Stimulated activated CD8-positive, alpha-beta memory T cell treated with anti-CD3 and anti-CD28 coated beads, Interleukin-7, amount 100 ng/mL, for 48 hours (primary cell): ENCODE measurements around the gene EFR3B.

Source experiments
- DNase-seq, 2 donors: peaks; one replicate each; pipeline ENCODE4 v3.0.0-alpha.2; 2020; ENCODE audit warnings: low read depth in 1 of 2; ENCODE audit errors: extremely low read depth in 1 of 2

The EFR3B gene

DNA sequence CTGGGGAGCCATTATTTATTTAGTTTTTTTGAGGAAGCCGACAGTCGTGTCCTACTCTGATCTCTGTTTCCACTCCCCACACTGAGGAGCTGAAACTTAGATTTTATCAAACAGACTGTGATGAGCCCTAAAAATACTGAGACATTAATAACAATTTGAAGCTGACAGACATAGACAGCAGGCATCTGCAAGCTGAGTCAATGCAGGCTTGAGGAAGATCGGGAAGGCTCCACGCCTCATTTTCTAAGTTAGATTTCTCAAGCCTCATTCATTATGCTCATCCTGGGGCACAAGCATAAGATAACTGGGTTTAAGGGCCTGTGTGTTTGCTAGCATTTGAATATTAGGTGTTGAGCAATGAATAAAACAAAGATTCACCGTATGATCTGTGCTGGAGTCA lies 26.3 kb downstream of the EFR3B start:
- no peak for DNase-seq

DNA sequence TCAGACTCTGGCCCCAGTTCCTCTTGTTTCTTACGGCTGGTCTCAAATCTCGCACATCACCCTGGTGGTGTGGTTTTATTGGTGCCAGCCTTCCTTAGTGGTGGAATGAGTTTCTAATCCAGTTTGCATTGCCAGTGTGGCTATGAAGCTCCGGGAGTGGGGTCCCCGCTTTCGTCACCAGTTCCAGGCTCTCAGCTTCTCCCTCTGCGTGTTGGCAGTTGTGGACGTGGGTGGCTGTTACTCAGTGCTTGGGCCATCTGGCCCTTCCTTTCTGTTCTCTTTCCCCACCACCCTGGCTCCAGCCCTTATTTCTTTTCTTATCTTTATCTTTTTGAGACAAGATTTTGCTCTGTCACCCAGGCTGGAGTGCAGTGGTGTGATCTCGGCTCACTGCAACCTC lies 30.1 kb downstream of the EFR3B start:
- DNase-seq: no peak

DNA sequence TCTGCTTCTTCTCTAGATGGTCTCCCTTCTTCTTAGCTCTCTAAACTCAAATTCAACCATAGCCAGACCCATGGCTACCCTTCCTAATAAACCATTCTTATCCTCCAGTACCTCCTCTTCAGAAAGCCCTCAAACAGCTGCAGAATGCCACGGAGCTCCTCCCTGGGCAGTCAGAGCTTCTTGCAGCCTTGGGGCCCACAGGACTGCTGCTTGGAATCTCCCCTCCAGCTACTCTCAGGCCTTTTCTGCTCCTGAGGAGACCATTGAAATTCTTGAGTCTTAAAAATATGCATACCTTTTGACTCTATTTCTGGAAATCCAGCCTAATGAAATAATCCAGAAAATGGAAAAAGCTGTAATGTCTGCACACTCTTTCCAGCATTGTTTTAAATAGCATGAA lies 30.7 kb downstream of the EFR3B start:
- no peak for DNase-seq

DNA sequence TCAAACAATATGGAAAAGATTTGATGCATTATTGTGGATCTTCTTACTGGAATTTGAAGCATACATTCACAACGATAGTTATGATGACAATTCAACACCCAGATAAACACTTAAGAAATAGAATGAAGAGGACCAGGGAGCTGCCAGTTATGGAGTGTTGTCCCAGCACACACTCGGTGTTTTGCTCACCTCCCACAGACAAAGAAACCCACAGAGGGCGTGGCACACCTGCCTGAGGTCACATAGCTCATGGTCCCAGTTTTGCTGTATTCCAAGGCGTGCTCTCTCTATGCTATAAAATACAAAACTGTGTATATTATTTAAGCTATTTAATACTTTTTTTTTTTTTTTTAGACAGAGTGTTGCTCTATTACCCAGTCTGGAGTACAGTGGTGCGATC lies 31.1 kb downstream of the EFR3B start:
- no peak for DNase-seq

DNA sequence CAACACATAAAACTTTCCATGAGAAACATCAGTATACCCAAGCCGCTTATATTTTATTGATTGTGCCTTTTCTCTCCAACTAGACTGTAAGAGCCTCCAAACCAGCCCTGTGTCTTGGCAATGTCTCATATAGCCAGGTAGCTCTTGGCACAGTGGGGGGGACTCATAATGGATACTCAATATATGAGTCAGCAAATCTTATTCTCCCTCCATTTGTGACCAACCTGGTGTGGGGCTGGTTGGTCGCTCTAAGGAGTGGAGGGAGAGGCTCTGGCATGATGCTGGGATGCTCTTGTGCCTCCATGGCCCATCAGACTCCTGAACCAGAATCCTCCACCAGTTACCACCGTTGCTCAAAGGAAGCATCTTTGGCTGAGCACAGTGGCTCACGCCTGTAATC lies 32.0 kb downstream of the EFR3B start:
- no peak for DNase-seq

DNA sequence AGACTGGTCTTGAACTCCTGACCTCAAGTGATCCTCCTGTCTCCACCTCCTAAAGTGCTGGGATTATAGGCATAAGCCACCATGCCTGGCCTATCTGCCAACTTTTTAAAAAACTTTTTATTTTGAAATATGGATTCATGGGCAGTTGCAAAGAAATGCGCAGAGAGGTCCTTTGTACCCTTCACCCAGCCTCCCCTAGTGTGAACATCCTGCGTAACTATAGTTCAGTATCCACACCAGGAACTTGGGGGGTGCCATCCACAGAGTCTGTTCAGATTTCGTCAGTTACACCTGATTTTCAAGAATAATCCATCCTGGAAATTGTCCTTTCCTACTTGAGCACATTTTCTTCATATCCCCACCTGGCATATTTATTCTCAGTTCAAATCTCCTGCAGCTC lies 33.0 kb downstream of the EFR3B start:
- DNase-seq: no peak

DNA sequence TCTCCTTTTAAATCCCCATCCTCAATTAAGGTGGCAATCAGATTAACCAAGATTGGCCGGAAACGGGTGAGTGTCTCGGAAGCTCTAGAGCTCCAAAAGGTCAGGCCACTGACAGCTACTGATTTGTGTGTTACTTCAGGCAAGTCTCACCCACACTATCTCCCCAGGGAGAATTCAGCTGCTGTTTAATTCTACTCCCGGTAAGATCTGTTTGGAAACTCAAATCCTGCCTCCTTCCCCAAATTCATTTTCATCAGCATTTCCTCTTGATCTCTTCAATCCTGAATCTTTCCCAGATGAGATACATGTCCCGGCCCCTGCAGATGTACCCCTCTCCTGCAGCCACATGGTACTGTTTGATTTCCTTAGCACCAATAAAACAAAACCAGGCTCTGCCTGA lies 34.9 kb downstream of the EFR3B start:
- DNase-seq: no peak

DNA sequence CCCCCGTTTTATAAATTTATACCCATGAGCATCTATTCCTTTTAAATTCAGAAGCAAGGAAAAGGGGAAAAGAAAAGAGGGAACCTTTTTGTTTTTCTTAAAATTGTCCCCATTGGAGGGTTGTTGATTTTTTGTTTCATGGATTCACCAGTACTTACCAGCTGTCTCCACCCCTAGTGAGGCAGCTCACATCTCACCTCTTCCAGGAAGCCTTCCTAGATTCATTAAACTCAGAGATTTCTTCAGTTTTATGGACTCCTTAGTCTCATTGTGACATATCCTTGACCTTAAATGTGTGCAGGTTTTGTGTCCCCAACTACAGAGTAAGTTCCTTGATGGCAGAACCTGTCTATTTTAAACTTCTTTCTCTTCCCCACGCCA lies 35.9 kb downstream of the EFR3B start:
- DNase-seq: no peak

DNA sequence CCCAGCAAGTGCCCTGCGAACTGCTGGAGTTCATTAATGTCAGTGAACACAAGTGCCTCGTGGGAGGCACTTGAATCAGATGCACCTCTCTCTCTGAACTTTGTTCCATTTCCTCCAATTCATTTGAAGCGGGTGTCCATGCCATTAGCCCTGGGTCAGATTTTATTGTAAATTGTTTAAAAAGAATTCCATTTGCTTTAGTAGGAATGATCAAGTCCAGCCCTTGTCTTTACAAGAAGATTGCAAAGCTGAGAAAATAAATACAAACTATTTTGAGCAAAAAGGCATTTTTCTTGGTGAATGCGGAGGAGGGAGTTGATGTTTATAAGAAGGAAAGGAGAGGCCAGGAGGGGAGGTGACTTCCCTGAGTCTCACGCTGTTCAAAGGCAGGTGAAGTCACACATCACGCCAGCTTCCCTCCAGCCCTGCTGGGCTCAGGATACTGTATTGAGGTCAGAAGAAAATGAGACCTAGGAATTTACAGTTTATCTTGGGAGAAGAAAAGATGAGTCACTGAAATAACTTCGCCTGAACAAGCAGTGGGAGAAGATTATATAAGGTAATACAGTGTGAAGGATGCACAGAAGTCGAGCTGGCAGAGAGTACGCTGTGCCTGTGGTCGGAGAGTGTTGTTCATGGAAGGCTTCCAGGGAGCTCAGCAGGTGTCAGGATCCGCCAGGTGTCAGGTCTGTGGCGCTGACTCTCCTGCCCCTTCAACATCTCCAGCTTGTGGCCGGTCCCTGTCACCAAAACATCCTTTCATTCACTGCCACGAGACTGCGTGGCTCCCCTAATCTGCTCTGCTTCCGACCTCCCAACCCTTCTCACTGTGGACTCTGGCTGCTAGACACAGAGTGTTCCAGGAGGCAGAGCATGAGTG lies 36.5 kb downstream of the EFR3B start:
- DNase-seq: no peak

DNA sequence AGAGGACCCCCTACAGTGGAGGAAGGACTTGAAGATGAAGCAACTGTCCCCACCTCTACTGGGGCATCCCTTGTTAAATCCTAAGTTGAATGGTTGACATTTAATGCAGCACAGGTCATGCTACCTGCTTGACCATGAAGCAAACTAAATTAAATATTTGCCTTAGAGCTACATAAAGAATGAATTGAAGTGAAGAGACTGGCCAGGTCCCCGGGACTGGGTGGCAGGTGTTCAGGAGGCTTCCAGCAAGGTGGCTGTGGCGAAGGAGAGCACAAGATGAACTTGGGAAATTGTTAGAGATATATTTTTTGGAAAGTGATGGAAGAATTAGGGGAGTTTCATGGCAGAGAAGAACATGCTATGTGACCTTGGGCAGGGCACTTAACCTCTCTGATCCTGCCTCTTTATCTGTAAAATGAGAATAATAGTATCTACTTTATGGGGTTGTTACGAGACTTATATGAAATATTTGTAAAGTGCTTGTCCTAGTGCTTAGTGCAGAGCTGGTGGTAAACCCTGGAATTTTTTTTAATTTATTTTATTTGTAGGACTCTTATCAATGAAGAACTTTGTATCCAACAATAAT lies 37.3 kb downstream of the EFR3B start:
- DNase-seq: no peak

DNA sequence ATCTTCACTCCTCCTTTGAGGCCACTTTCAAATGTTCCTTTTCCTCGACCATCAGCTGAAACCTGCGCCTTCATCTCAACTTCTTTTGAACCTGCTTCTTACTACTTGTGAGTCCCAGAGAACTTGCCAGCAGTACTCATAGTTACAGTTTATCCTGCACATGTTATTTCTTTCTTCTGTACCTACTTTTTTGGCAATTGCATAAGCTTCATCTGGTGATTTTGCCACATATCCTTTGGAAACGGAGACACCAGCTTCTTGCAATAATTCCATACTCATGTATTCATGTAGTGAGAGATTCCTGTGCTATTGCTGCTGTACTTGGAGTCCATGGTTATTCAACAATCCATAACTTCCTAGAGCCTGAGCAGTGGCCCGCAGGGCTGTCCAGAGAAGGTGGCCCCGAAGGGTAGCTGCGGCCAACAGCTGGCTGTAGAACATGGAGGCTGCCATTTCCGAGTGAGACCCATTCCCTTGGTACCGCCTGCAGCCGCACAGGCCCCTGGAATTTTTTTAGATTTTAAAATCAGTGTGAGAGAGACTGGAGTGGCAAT lies 39.4 kb downstream of the EFR3B start:
- no peak for DNase-seq

DNA sequence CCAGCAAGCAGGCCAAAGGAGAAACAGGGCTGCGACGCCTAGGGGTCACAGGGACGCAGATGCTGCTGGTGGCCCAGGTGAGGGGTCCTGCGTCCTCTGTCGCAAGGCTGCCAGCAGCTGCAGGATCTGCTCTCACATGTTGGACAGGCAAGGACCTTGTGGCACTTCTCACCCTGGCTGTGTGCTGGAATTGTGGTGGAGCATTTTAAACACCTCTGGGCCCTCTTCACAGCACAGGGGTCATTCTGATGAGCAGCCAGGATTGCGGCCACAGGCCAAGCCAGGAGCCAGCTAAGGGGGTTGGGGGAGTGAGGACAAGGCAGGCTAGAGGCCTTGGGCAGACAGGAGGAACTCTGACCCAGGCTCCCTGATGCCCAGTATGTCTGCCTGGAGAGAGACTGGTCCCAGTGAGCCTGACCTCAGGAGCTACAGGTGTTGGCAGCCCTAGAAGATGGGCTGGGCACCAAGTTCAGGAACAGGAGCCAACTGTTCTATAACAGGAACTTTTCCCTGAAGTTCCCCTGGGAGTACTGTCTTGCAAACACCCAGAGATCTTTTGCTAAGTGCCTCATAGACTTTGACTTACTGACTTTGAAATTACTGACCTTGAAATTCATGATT lies 40.2 kb downstream of the EFR3B start:
- no peak for DNase-seq

DNA sequence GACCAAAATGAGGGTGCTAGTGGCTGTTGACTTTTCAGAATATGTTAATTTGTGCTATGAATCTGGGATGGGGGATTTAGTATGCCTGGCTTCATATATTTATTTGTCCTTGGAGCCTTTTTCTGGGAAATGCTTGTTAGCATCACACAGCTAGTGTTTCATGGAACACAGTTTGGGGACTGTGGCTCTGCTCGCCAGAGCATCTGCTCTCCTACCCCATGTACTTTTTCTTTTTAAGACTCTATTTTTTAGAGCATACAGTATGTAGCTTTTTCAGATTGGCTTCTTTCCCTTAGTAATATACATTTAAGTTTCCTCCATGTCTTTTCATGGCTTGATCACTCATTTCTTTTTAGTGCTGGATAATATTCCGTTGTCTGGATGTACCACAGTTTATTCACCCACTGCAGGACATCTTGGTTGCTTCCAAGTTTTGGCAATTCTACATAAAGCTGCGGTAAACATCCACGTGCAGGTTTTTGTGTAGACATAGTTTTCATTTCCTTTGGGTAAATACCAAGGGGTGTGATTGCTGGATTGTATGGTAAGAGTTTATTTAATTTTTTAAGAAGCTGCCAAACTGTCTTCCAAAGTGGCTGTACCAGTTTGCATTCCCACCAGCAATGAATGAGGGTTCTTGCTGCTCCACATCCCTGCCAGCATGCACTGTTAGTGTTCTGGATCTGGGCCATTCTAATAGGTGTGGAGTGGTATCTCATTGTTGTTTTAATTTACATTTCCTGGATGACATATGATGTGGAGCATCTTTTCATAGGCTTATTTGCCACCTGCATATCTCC lies 44.1 kb downstream of the EFR3B start:
- no peak for DNase-seq

DNA sequence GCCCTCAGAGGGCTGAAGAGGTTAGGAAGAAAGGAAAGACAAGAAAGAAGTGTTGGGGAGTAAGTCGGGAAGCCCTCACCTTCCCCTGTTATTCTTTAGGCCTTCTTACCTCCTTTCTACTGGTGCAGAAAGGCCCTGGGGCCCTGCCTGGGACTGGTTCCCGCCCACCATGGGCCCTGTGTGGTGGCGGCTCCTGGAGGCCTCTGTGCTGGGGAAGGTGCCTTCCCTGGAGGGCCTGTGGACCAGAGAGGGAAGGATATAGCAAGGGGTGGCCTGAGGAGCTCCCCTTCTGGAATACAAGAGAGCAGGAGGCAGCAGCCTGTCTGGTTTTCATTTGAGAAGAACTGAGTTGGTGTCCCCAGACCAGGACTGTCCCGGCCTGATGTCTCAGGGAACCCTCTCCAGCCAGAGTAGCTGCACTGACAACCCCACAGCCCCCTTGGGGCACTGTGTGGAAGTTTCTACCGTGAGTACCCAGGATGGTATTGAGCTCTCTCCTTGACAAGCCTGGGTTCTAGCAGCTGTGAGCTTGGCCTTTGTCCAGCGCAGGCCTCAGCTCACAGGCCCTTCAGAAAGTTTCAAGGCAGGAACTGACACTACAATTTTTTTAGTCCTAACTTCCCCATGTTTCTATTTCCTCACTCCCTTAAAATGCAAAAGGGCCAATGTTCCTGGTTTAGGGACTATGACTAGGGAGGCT lies 47.1 kb downstream of the EFR3B start:
- no peak for DNase-seq

DNA sequence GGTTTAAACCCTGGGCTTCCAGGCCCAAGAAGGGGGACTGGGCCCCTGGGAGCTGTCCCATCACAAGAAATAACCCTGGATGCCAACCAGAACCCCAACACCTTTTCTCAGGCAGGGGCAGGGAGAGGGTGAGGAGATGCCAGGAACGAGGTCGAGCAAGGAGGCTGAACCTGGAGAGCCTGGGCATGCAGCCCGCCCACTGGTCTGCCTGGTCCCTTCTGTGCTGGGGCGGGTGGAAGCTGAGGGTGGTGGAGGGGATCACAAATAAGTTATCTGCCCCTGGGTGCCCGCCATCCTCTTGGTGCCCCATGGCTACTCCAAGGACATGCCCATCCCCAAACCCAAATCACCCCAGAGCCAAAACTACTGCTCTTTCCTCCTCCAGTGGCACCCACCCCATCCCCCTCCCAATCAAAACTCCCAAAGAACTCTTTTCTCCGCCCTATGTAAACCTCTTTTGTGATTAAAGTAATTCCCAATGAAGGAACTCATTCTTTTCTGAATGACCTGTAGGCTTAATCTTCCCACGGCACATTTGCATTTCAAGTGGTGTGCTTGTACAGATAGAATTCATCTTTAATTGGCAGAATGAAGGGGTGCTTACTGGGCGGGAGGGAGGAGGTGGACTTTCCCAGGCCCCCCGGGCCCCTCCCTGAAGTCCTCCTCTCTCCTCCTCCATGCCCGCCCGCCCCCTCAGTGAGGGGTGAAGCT lies 47.9 kb downstream of the EFR3B start:
- no peak for DNase-seq

DNA sequence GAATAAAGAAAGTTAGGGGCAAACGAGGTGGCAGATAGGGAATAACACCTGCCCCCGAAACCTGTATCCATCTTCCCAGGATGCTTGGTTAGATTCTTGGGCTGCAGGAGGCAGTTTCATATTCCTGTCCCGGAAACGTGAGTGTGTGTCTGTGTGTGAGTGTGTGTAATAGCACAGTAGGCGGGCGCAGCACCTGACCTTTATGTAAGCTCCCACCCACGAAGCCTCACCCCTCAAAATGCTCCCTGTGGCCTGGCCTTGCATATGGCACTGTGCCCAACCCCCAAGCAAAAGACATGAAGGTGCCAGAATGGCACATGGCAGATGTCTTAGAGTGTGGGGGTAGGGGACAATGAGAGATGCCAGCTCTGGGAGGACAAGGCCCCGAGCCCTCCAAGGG lies 48.9 kb downstream of the EFR3B start:
- no peak for DNase-seq

DNA sequence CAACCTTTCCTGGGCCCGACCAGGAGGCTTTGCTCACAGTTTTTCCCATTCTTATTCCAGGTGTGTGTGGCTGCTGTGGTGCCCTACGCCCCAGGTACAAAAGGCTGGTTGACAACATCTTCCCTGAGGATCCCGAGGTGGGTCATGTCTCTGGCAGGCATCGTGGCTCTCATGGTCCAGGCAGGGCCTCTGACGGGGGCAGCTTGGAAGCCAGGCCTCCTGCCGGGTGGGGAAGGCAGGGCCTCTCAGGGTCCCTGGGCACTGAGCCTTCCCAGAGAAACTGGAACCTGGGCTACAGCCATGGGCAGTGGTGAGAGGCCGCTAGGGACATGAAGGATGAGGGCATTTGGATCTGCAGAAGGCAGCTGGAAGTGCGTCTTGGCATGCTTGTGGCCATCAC lies 49.4 kb downstream of the EFR3B start:
- DNase-seq: no peak

DNA sequence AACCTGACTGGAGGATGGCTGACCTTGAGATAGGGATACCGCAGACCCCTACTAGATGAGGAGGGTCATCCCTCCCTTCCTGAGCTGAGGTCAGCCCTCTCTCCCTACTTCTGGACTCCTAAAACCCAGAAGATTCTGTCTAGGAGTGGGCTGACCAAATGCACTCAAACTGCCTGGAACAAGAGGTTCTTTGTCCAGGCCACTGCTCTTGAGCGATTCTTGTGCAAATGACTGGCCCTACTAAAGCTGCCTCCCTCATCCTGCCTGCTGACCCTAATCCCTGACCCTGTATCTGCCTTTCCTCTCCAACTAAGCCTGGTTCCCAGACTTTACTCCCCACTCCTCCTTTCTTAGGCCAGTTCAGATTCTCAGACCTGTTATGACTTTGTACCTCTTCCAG lies 56.2 kb downstream of the EFR3B start:
- DNase-seq: no peak

DNA sequence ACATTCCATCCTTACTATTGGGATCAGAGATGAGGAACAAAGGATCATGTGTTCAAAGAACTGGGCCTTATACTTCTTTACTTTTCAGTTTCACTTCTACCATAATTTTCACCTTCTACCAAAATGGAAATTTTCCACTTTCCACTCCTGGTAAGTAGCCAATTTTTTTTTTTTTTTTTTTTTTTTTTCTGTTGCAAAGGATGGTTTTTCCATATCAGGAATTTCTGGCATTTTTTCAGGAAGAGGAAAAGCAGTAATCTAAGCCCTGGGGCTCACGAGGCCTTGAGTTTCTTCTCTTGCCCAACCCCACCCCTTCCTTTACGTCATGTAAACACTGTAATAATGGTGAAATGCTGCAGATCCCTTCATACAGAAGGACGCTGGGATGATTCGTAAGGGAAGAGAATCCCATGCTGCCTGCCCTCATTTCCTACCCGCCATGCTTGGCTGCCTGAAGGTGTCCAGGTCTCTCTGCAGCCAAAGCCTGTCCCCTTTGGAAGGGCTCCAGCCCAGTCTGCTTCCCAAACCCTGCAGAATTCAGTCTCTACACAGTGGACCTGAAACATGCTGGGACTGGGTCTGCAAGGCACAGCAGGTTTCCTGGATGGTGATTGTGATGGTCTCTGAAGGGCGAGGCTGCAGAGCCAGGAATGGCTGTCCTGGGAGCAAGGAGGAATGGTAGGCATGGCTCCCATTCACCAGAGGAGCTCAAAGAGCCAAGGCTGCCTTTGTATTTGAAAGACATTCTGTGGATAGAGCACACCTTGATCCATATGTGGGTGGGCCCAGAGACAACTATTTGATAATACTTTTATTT lies 57.0 kb downstream of the EFR3B start:
- DNase-seq: no peak
